ENCODE results near the gene AMACR. TPM values are rescaled to one million over a fixed set of nuclear protein-coding genes. Genes with fewer than 3 reads are reported as not detected.
A peak's percentile ranks its signal among the peaks of the same experiment; 100 is the strongest.

AMACR gene
- total RNA-seq, 2 donors from 2014 or later, result 7.3 to 8.4 TPM

GRCh38 chr5:33939556-33940262 lies 68.1 kb downstream of the AMACR start:
- TF ChIP-seq CTCF (IDR thresholded peaks at IDR 0.05), result no peak
- H3K27ac ChIP-seq, result no peak overlapping the region
- H3K27me3 ChIP-seq (replicated peaks; ENCODE audit: insufficient read depth), result peaks cover 16% of the 10 kb centered on the region
- peaks cover 10 to 25% of the 10 kb centered on the region in 2 donors for H3K4me1 ChIP-seq (ENCODE audit: control insufficient read depth in 1 of 2, low read depth in 2 of 2)
- no peak overlapping the region for H3K4me3 ChIP-seq
- DNase-seq (ENCODE audit: low spot score) (no peak), ATAC-seq (ENCODE audit: insufficient number of reproducible peaks, low FRiP score, low read depth) (no peak)
- no peaks in the 10 kb centered on the region for H3K9me3 ChIP-seq
- H3K36me3 ChIP-seq, result no peaks in the 10 kb centered on the region

- ATAC-seq (ENCODE audit: insufficient number of reproducible peaks, low FRiP score, low read depth), result no peak
- peaks cover 16% of the 10 kb centered on the region for H3K27me3 ChIP-seq (replicated peaks; ENCODE audit: insufficient read depth)
- peaks cover 10 to 25% of the 10 kb centered on the region in 2 donors for H3K4me1 ChIP-seq (ENCODE audit: control insufficient read depth in 1 of 2, low read depth in 2 of 2)
These were observed 69.0 kb downstream of the AMACR start for GRCh38 chr5:33938881-33939280.

GRCh38 chr5:33938507-33938796 lies 69.4 kb downstream of the AMACR start:
- no peaks in the 10 kb centered on the region for H3K36me3 ChIP-seq
- no peak overlapping the region for H3K4me3 ChIP-seq
- no peak overlapping the region for H3K27ac ChIP-seq
- H3K4me1 ChIP-seq (ENCODE audit: control insufficient read depth in 1 of 2, low read depth in 2 of 2), result peaks cover 10 to 25% of the 10 kb centered on the region in 2 donors
- peaks cover 16% of the 10 kb centered on the region for H3K27me3 ChIP-seq (replicated peaks; ENCODE audit: insufficient read depth)
- DNase-seq (ENCODE audit: low spot score) (no peak), ATAC-seq (ENCODE audit: insufficient number of reproducible peaks, low FRiP score, low read depth) (no peak)
- H3K9me3 ChIP-seq, result no peaks in the 10 kb centered on the region
- TF ChIP-seq CTCF (IDR thresholded peaks at IDR 0.05), result no peak

More at GRCh38 chr5:33938881-33939280, 69.0 kb downstream of the AMACR start:
- TF ChIP-seq CTCF (IDR thresholded peaks at IDR 0.05), result no peak
- H3K36me3 ChIP-seq, result no peaks in the 10 kb centered on the region
- no peaks in the 10 kb centered on the region for H3K9me3 ChIP-seq
- no peak overlapping the region for H3K4me3 ChIP-seq
- no peak overlapping the region for H3K27ac ChIP-seq
- DNase-seq (ENCODE audit: low spot score), result no peak

GRCh38 chr5:33937707-33938506 lies 69.9 kb downstream of the AMACR start:
- peaks cover 16% of the 10 kb centered on the region for H3K27me3 ChIP-seq (replicated peaks; ENCODE audit: insufficient read depth)
- no peak for ATAC-seq (ENCODE audit: insufficient number of reproducible peaks, low FRiP score, low read depth)
- TF ChIP-seq CTCF (IDR thresholded peaks at IDR 0.05), result no peak
- H3K27ac ChIP-seq, result no peak overlapping the region
- no peak overlapping the region for H3K4me3 ChIP-seq
- H3K4me1 ChIP-seq (ENCODE audit: control insufficient read depth in 1 of 2, low read depth in 2 of 2), result peaks cover 10 to 25% of the 10 kb centered on the region in 2 donors
- no peak for DNase-seq (ENCODE audit: low spot score)
- H3K36me3 ChIP-seq, result no peaks in the 10 kb centered on the region
- no peaks in the 10 kb centered on the region for H3K9me3 ChIP-seq

GRCh38 chr5:33937017-33937706 lies 70.7 kb downstream of the AMACR start:
- H3K4me3 ChIP-seq, result peak overlapping the region; percentile 66
- peaks cover 16% of the 10 kb centered on the region for H3K27me3 ChIP-seq (replicated peaks; ENCODE audit: insufficient read depth)
- DNase-seq (ENCODE audit: low spot score) (no peak), ATAC-seq (ENCODE audit: insufficient number of reproducible peaks, low FRiP score, low read depth) (no peak)
- H3K4me1 ChIP-seq (ENCODE audit: control insufficient read depth in 1 of 2, low read depth in 2 of 2), result peaks cover 10 to 25% of the 10 kb centered on the region in 2 donors
- no peaks in the 10 kb centered on the region for H3K36me3 ChIP-seq
- H3K9me3 ChIP-seq, result no peaks in the 10 kb centered on the region
- no peak overlapping the region for H3K27ac ChIP-seq
- no peak for TF ChIP-seq CTCF (IDR thresholded peaks at IDR 0.05)
